ENCODE measurements around the gene TRIM33. TPM values are rescaled to one million over a fixed set of nuclear protein-coding genes. Genes with fewer than 3 reads are reported as not detected.
"Not testable (repeated sequence)": the region's sequence is repeated elsewhere in the genome, so short reads cannot be mapped to it uniquely, and the experiment has no call there.

The TRIM33 gene
- total RNA-seq, 1 donor from 2014 or later = 61.4 TPM

- DNase-seq = no peak
These were observed 113.4 kb downstream of the TRIM33 start for GRCh38 chr1:114397601-114398000.

GRCh38 chr1:114395863-114396262 lies 115.1 kb downstream of the TRIM33 start:
- no peak for DNase-seq

- no peak for DNase-seq
These were observed 120.0 kb downstream of the TRIM33 start for GRCh38 chr1:114390960-114391359.

- no peak for DNase-seq
These were observed 120.6 kb downstream of the TRIM33 start for GRCh38 chr1:114390361-114390760.

- no peak for DNase-seq
These were observed 122.5 kb downstream of the TRIM33 start for GRCh38 chr1:114388432-114389003.

- DNase-seq = not testable (repeated sequence)
These were observed 123.4 kb downstream of the TRIM33 start for GRCh38 chr1:114387585-114387984.

GRCh38 chr1:114387010-114387360 lies 124.0 kb downstream of the TRIM33 start:
- no peak for DNase-seq

GRCh38 chr1:114386129-114387009 lies 124.6 kb downstream of the TRIM33 start:
- no peak for DNase-seq

- no peak for DNase-seq
These were observed 126.1 kb downstream of the TRIM33 start for GRCh38 chr1:114384922-114385321.

- no peak for DNase-seq
These were observed 131.0 kb downstream of the TRIM33 start for GRCh38 chr1:114379987-114380386.

- no peak for DNase-seq
These were observed 131.6 kb downstream of the TRIM33 start for GRCh38 chr1:114379358-114379757.

- no peak for DNase-seq
These were observed 133.6 kb downstream of the TRIM33 start for GRCh38 chr1:114377356-114377755.

GRCh38 chr1:114369930-114370329 lies 141.1 kb downstream of the TRIM33 start:
- DNase-seq = no peak

GRCh38 chr1:114369266-114369919 lies 141.6 kb downstream of the TRIM33 start:
- not testable (repeated sequence) for DNase-seq

- DNase-seq = no peak
These were observed 142.3 kb downstream of the TRIM33 start for GRCh38 chr1:114368560-114369255.

GRCh38 chr1:114367810-114368209 lies 143.2 kb downstream of the TRIM33 start:
- DNase-seq = no peak

GRCh38 chr1:114363230-114363629 lies 147.8 kb downstream of the TRIM33 start:
- not testable (repeated sequence) for DNase-seq

- DNase-seq = no peak
These were observed 151.2 kb downstream of the TRIM33 start for GRCh38 chr1:114359791-114360190.

GRCh38 chr1:114355240-114355639 lies 155.8 kb downstream of the TRIM33 start:
- no peak for DNase-seq

- DNase-seq = no peak
These were observed 157.7 kb downstream of the TRIM33 start for GRCh38 chr1:114353262-114353661.

GRCh38 chr1:114352797-114353196 lies 158.2 kb downstream of the TRIM33 start:
- DNase-seq = no peak

- no peak for DNase-seq
These were observed 160.1 kb downstream of the TRIM33 start for GRCh38 chr1:114350731-114351445.
